Heart right ventricle (tissue), 16 donors: ENCODE results near the gene LBHD1. TPM values are rescaled to one million over a fixed set of nuclear protein-coding genes. Genes with fewer than 3 reads are reported as not detected.
A peak's percentile ranks its signal among the peaks of the same experiment; 100 is the strongest.
"Not testable (repeated sequence)": the region's sequence is repeated elsewhere in the genome, so short reads cannot be mapped to it uniquely, and the experiment has no call there.

Source experiments
- ATAC-seq, 8 donors: fragments of 200-7000 bp; cut with Tn5 transposase; one replicate each; pipeline ENCODE4 v1.9.1; 2020; ENCODE audit warnings: mild to moderate bottlenecking in 8 of 8, moderate library complexity in 8 of 8, moderate number of reproducible peaks in 1 of 8
- DNase-seq, 2 donors: peaks; one replicate each; pipeline ENCODE4 v3.0.0-alpha.2; 2020
- H3K27ac ChIP-seq, 10 donors: fragments of 200-600 bp; sonication (generic) in 2 of 10; one replicate each; pipeline versions ENCODE4 v1.5.0 to v1.8.0; 2020 to 2022; ENCODE audit warnings: mild to moderate bottlenecking in 3 of 10
- H3K27me3 ChIP-seq, 7 donors: fragments of 200-600 bp; one replicate each; pipeline ENCODE4 v1.8.0; 2021 to 2022; ENCODE audit warnings: mild to moderate bottlenecking in 2 of 7
- H3K36me3 ChIP-seq, 9 donors: fragments of 200-600 bp; sonication (generic) in 1 of 9; one replicate each; pipeline versions ENCODE4 v1.5.0 to v1.8.0; 2020 to 2022; ENCODE audit warnings: mild to moderate bottlenecking in 2 of 9
- H3K4me1 ChIP-seq, 9 donors: fragments of 200-600 bp; sonication (generic) in 1 of 9; one replicate each; pipeline versions ENCODE4 v1.5.0 to v1.8.0; 2020 to 2022; ENCODE audit warnings: mild to moderate bottlenecking in 4 of 9
- H3K4me3 ChIP-seq, 10 donors: fragments of 200-600 bp; sonication (generic) in 2 of 10; one replicate each; pipeline versions ENCODE4 v1.5.0 to v1.8.0; 2020 to 2022; ENCODE audit warnings: mild to moderate bottlenecking in 7 of 10, moderate library complexity in 2 of 10
- H3K9me3 ChIP-seq, 11 donors: fragments of 200-600 bp in 10 of 11; sonication (generic) in 2 of 11; one replicate each; pipeline versions ENCODE4 v1.5.0 to v1.8.0; 2013 to 2022; ENCODE audit warnings: mild to moderate bottlenecking in 2 of 11, control low read depth in 1 of 11, moderate library complexity in 1 of 11
- WGBS, 2 donors: extraction: QIAGEN DNeasy Blood & Tissue Kit; methylation state at CpG; one replicate each; pipeline ENCODE4 v1.1.7; 2013; ENCODE audit warnings: inconsistent platforms in 1 of 2; 5-methylcytosine and 5-hydroxymethylcytosine counted together
- intact Hi-C, 10 donors: fragments of 100-400 bp; cut with DNase I; formaldehyde crosslinking; loops; one replicate each; pipeline versions ENCODE4 v1.11.1 to v1.14.2; 2022
- polyA plus RNA-seq, 2 donors: library from polyadenylated mRNA; stranded (reverse); fragments of 200-250 nt; gene quantifications; one replicate each; pipeline ENCODE4 v1.2.3, GENCODE V29; 2013
- total RNA-seq, 10 donors: library from RNA; stranded (reverse); fragmentation: NEBNext Ultra II Directional in 3 of 10; extraction: Animal tissue kit (Norgen Biotek cat#: 25700) in 3 of 10; gene quantifications; one replicate each; pipeline versions ENCODE4 v1.2.1 to v1.2.4, GENCODE V29; 2021 to 2023
- TF ChIP-seq, protein P1 (sequence below), 9 donors: fragments of 200-600 bp; sonication (generic) in 2 of 9; IDR thresholded peaks; one replicate each; pipeline versions ENCODE4 v1.5.0 to v1.8.0; 2021 to 2022; ENCODE audit warnings: antibody characterized with exemption in 9 of 9, mild to moderate bottlenecking in 5 of 9, moderate library complexity in 1 of 9
- donor health status: Arrhythmogenic right ventricular cardiomyopathy.
- donor health status: ischemic (EF 13 %, LVEDD 7.1; RV severe dilation, severe dysfunction).
- donor health status: healthy with polysubstance abuse.
- donor health status: DM: no; HTN: yes; CAD: no.
- donor health status: DM: no; HTN: no; CAD: no.
- donor health status: ischemic (EF 25% LVEDD 6.9; RV normal size, moderate dysfunction).
- donor health status: ischemic (EF 25% LVEDD 5.7; RV mildly dilated, moderate dysfunction).
- donor health status: healthy.
- donor health status: DM: yes; HTN: yes; CAD: no.
- donor health status: Ischemic cardiomyopathy.
- donor health status: ischemic (EF 35%, LVEDD 5.7; RV mildly dilated, moderate dysfunction).
- donor health status: nonischemic (EF 11% LVEDD 7.7; RV severe dilation, severe dysfunction).
- donor health status: DM: yes; HTN: yes; CAD: no.
- donor health status: PGD.
- donor health status: ischemic (EF 29% LVEDD 5.4; RV normal size, mild dysfunction).
- donor health status: nonischemic (EF 23%, LVEDD 6.1; RV moderate dilation, normal function).

LBHD1 gene
- total and polyA plus RNA-seq, 12 donors = 1.6 to 6.4 (median 3.0) TPM

DNA sequence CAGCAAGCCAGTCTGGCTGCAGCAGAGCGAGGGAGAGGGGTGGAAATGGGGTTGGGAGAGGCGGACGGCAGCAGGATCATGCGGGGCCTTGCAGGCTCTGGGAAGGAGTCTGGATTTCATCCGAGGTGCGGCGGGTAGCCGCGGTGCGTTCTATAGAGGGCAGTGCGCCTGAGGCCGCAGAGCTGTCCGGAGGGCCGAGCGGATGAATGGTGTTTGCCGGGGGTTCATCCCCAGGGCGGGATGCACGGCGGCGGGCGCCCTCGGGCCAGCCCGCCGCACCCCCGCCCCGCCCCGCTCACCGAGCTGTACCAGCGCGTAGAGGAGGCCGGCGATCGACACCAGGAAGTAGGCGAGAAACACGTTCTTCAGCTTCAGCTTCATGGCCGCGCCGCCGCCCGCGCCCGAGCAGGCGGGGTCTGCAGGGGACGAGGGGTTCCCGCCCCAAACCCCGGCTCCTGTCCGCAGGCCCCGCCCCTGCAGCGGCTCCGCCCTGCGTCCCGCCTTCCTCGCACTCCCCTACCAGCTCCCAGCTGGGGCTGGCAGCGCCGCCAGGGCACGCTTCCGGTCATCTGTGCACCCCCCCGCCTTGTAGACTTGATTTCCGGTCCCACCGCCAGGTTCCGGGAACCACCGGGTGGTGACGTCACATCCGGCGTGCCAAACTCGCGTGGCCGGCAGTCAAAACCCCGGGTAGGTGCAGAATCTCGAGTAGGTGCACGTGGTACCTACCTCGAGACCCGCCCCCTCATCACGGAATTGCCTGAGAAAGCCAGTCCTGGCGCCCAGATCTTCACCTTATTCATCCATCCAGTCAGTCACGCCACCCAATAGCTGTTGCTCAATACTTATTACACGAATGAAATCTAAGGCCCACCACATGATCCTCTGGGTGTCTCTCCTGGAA lies 50.2 kb downstream of the LBHD1 start, which contains the start of gene B3GAT3:
Gene B3GAT3 (minus strand): TSS at position 420 of the 904 bp plus-strand sequence. CDS start 39 bp downstream, at position 381.
- Histone ChIP-seq H3K27me3 (no peaks in the 10 kb centered on the region), H3K36me3 (peaks cover 0 to 42% (median 21%) of the 10 kb centered on the region in 9 donors), H3K27ac (peak within 1 kb of the TSS; percentile 44 to 95 (median 89)), H3K9me3 (no peaks in the 10 kb centered on the region), H3K4me1 (peaks cover 4 to 27% (median 21%) of the 10 kb centered on the region in 9 donors), H3K4me3 (peak within 1 kb of the TSS; percentile 50 to 92 (median 74))
- ATAC-seq (peak; percentile 97 to 99 (median 98)), DNase-seq (peak; percentile 96 to 98)
- TF ChIP-seq, protein P1, sequence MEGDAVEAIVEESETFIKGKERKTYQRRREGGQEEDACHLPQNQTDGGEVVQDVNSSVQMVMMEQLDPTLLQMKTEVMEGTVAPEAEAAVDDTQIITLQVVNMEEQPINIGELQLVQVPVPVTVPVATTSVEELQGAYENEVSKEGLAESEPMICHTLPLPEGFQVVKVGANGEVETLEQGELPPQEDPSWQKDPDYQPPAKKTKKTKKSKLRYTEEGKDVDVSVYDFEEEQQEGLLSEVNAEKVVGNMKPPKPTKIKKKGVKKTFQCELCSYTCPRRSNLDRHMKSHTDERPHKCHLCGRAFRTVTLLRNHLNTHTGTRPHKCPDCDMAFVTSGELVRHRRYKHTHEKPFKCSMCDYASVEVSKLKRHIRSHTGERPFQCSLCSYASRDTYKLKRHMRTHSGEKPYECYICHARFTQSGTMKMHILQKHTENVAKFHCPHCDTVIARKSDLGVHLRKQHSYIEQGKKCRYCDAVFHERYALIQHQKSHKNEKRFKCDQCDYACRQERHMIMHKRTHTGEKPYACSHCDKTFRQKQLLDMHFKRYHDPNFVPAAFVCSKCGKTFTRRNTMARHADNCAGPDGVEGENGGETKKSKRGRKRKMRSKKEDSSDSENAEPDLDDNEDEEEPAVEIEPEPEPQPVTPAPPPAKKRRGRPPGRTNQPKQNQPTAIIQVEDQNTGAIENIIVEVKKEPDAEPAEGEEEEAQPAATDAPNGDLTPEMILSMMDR (IDR thresholded peaks at IDR 0.05) = peak in 3 of 9 donors; percentile 9 to 11 (median 9)
- WGBS, 2 donors = 1% methylated on average over 61 to 77 of the region's 77 CpGs
- intact Hi-C loops = loop anchor here in 3 of 10 donors (1.0 to 2.0 kb wide), 3 partner anchors 21 to 31 kb away; partner anchors contain the start of genes GANAB (in 2 of the 3) and TUT1 (in 1 of the 3)

DNA sequence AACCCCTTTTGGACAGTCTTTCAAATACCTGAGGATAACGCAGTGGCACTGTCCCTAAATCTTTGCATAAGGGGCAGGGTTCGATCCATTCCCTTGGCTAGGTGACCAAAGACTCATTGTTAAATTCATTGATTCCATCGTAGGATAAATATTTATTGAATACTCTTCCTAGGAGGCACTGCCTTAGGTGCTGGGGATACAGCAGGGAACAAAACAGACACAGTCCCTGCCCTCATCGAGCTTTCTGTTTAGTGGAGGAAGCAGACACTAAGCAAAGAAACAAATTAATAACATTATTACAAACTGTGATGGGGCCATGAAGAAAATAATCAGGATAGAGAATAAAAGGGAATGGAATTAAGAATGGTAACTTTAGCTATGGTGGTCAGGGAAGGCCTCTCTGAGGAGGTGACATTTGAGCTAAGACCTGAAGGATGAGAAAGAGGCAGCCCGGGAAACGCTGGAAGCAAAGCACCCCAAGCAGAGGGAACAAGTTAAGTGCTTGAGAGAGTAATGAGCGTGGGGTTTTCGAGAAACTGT lies 51.0 kb downstream of the LBHD1 start:
- H3K27ac ChIP-seq = peak overlapping the region; percentile 44 to 95 (median 89)
- WGBS, 2 donors = 31 to 34% methylated on average over 8 of the region's 8 CpGs
- no peaks in the 10 kb centered on the region for H3K27me3 ChIP-seq
- H3K36me3 ChIP-seq = peaks cover 0 to 42% (median 17%) of the 10 kb centered on the region in 9 donors
- H3K9me3 ChIP-seq = no peaks in the 10 kb centered on the region
- peaks cover 4 to 27% (median 21%) of the 10 kb centered on the region in 9 donors for H3K4me1 ChIP-seq
- peak overlapping the region; percentile 50 to 92 (median 74) for H3K4me3 ChIP-seq
- ATAC-seq (no peak), DNase-seq (no peak)
- TF ChIP-seq, protein P1 (IDR thresholded peaks at IDR 0.05) = no peak
- intact Hi-C loops = no loop called here

DNA sequence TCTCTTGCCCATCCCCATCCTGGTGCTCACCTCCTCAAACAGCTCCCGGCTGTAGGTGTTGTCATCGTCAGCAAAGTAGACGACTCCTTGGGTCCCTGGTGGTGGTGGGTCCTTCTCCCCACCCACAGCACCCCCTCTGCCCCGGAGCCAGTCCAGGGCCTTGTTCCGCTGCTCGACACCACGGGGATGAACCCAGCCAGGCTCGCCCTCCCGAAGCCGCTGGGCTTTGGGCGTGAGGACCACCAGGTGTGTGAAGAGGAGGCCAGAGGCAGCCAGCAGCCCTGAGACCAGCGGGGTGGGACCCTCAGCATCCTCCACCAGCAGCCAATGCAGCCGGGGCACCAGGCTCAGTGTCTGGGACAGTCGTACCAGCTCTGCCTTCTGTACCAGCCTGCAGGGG lies 55.1 kb downstream of the LBHD1 start:
- DNase-seq, H3K4me3 ChIP-seq, H3K9me3 ChIP-seq, ATAC-seq, H3K27me3 ChIP-seq, intact Hi-C loops, H3K27ac ChIP-seq: not testable (repeated sequence)
- 98% methylated on average over 14 of the region's 14 CpGs for whole genome bisulfite sequencing, 2 donors
- H3K36me3 ChIP-seq = peaks cover 0 to 44% (median 10%) of the 10 kb centered on the region in 9 donors
- H3K4me1 ChIP-seq = peaks cover 7 to 30% (median 20%) of the 10 kb centered on the region in 9 donors

DNA sequence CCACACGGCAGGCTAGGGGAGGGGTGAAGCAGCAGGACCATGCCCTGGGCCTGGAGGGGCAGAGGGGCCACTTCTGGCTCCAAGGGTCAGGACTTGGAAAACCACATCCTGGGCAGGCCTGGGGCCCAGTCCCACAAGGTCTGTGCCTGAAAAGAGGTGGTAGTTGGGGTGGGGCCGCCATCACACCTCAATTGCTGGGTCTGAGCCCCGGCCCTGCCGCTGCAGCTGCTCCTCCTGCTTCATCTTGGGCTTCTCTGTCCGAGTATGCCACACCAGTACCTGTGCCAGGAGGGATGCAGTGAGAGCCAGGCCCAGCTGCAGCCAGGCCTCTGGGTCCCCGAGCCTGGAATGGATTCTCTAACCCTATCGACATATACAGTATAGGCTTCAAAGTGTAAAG lies 56.5 kb downstream of the LBHD1 start:
- intact Hi-C loops = no loop called here
- Histone ChIP-seq H3K36me3 (peaks cover 0 to 47% (median 10%) of the 10 kb centered on the region in 9 donors), H3K27ac (no peak overlapping the region), H3K9me3 (no peaks in the 10 kb centered on the region), H3K27me3 (no peaks in the 10 kb centered on the region), H3K4me1 (peaks cover 12 to 35% (median 25%) of the 10 kb centered on the region in 9 donors), H3K4me3 (no peak overlapping the region)
- DNase-seq (no peak), ATAC-seq (no peak)
- 91 to 93% methylated on average over 7 of the region's 7 CpGs for WGBS, 2 donors
- TF ChIP-seq, protein P1 (IDR thresholded peaks at IDR 0.05) = no peak
